ENCODE measurements around the gene SZT2. TPM values are rescaled to one million over a fixed set of nuclear protein-coding genes. Genes with fewer than 3 reads are reported as not detected.

Gene SZT2
- total and polyA plus RNA-seq, 2 of the 4 experiments (the other 2 are of a cell fraction): 9.5 to 14.3 TPM

DNA sequence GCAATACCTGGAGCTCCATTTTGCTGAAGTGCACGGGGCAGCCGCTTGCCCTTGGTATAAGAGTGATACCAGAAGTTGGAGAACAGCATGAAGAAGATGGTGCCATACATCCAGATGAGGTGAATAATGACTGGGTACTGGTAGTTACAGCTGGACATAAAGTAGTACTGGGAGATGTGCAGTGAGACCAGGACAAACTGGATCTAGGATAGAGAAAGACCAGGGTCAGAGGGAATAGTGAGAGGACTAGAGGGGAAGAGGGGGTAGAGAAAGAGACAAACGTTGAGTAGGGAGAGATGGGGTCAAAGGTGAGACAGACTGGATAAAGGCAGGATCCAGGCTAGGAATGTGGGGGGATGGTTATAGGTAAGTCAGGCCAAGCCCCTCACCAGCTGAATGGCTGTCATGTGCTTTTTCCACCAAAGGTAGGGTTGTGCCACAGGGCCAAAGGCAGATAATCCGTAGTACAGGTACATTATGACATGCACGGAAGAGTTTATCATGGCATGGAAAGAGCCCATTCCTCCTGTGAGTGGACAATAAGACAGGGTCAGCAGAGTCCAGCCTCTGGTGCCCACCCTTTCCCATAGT lies 25.7 kb upstream of the SZT2 start:
- Histone ChIP-seq H2BK20ac (ENCODE audit: low read depth, low read length) (no peak overlapping the region), H3K23ac (ENCODE audit: low read depth, low read length) (no peak overlapping the region), H4K20me1 (ENCODE audit: insufficient read depth, low read length) (peaks cover 33% of the 10 kb centered on the region), H4K91ac (ENCODE audit: insufficient read depth, low read depth, low read length) (no peak overlapping the region), H3K27ac (ENCODE audit: insufficient read depth, low read length) (no peak overlapping the region), H3K36me3 (ENCODE audit: control insufficient read depth, insufficient read depth, low read length) (peaks cover 47% of the 10 kb centered on the region), H4K8ac (ENCODE audit: low read depth in 2 of 2, low read length in 2 of 2) (no peak overlapping the region), H3K4me3 (ENCODE audit: insufficient read depth, low read depth, low read length) (no peak overlapping the region), H2AK9ac (replicated peaks; ENCODE audit: low read depth, low read length, poor library complexity) (no peak overlapping the region), H3K27me3 (ENCODE audit: control insufficient read depth, insufficient read depth, low read length) (no peaks in the 10 kb centered on the region), H3K4me2 (ENCODE audit: low read depth, low read length) (no peak overlapping the region), H3K4ac (ENCODE audit: low read depth, low read length) (no peak overlapping the region), H2BK5ac (ENCODE audit: low read depth, low read length, poor library complexity, severe bottlenecking) (no peak overlapping the region), H2BK120ac (ENCODE audit: low read depth, low read length) (no peak overlapping the region), H2AK5ac (ENCODE audit: low read depth, low read length) (no peak overlapping the region), H2AFZ (replicated peaks; ENCODE audit: low read length, poor library complexity) (no peak overlapping the region), H2BK15ac (ENCODE audit: low read depth, low read length) (no peak overlapping the region), H4K5ac (ENCODE audit: low read depth, low read length) (no peak overlapping the region), H3K79me1 (ENCODE audit: low read depth in 1 of 2, low read length in 2 of 2) (peaks cover 23 to 75% of the 10 kb centered on the region in 2 experiments), H3K9ac (ENCODE audit: low read depth, low read length) (no peak overlapping the region), H3K56ac (ENCODE audit: extremely low read depth, insufficient read depth, low read length) (no peak overlapping the region), H3K4me1 (ENCODE audit: control insufficient read depth, insufficient read depth, low read length) (peaks cover 15% of the 10 kb centered on the region), H3K18ac (ENCODE audit: low read depth, low read length) (no peak overlapping the region), H3K14ac (replicated peaks; ENCODE audit: low read depth, low read length) (no peak overlapping the region), H3K9me1 (ENCODE audit: insufficient read depth, low read length) (peaks cover 19% of the 10 kb centered on the region; the same call in 1 of the 2 replicates), H3K9me3 (ENCODE audit: control insufficient read depth, insufficient read depth, low read length) (no peaks in the 10 kb centered on the region)
- no peak for DNase-seq
- in situ Hi-C loops (cut with MboI; ENCODE audit: low sequenced_read_pairs) (no loop called here), intact Hi-C loops (cut with micrococcal nuclease) (no loop called here), dilution Hi-C loops (cut with HindIII; ENCODE audit: low sequenced_read_pairs, unreplicated experiment) (no loop called here)
- TF ChIP-seq RCOR1 (IDR thresholded peaks at IDR 0.05; ENCODE audit: insufficient replicate concordance, low read length) (no peak), BHLHE40 (IDR thresholded peaks at IDR 0.05; ENCODE audit: low read depth, low read length) (no peak), NFE2L2 (IDR thresholded peaks at IDR 0.05; ENCODE audit: low read depth, low read length) (no peak), SMC3 (IDR thresholded peaks at IDR 0.05; ENCODE audit: low read depth, low read length) (no peak), USF2 (IDR thresholded peaks at IDR 0.05; ENCODE audit: low read depth, low read length) (no peak), RFX5 (IDR thresholded peaks at IDR 0.05; ENCODE audit: low read depth, low read length) (no peak), ELK1 (IDR thresholded peaks at IDR 0.05; ENCODE audit: borderline replicate concordance, low read depth, low read length) (no peak), RAD21 (IDR thresholded peaks at IDR 0.05; ENCODE audit: low read length) (no peak)
- CTCF ChIA-PET: no interaction called here
- POLR2A ChIA-PET (ENCODE audit: unreplicated experiment): no interaction called here
- BruUV-seq (replicated peaks): TSS peak; percentile 88
- ATAC-seq (ENCODE audit: low read depth): no peak
- 67% methylated on average over 3 of the region's 5 CpGs; no CpG with 5 or more reads in 1 of the 2 experiments for WGBS, 2 experiments (ENCODE audit: extremely low coverage in 2 of 2, insufficient read length in 1 of 2)
